H1 (cell line): ENCODE data around the gene SLC12A8. TPM values are rescaled to one million over a fixed set of nuclear protein-coding genes. Genes with fewer than 3 reads are reported as not detected.

Experiments used
- ASH2L ChIP-seq: fragments of 200-600, 300-600 bp; sonication (generic); IDR thresholded peaks from one replicate; pipeline ENCODE4 v1.7.1; 2017; ENCODE audit warnings: low read length
- CEBPB ChIP-seq: IDR thresholded peaks from 2 replicates; pipeline ENCODE4 v1.6.1; 2012; ENCODE audit warnings: low read depth, low read length
- CHD7 ChIP-seq: fragments of 300-600 bp; sonication (generic); IDR thresholded peaks from 2 replicates; pipeline ENCODE4 v1.7.1; 2012; ENCODE audit warnings: low read length, moderate library complexity, mild to moderate bottlenecking, inconsistent platforms; ENCODE audit not compliant: insufficient replicate concordance
- EP300 ChIP-seq, 2 experiments: IDR thresholded peaks; 1 replicate in 1 of 2; 2 replicates in 1 of 2; pipeline ENCODE4 v1.6.1; 2011 to 2012; ENCODE audit warnings: low read depth in 2 of 2, low read length in 2 of 2, mild to moderate bottlenecking in 2 of 2, borderline replicate concordance in 1 of 2, inconsistent platforms in 1 of 2, moderate library complexity in 1 of 2
- KDM4A ChIP-seq: IDR thresholded peaks from one replicate; pipeline ENCODE4 v1.7.1; 2012; ENCODE audit warnings: low read depth, mild to moderate bottlenecking, moderate library complexity, low read length, inconsistent platforms; ENCODE audit not compliant: severe bottlenecking
- PHF8 ChIP-seq: fragments of 200-600 bp; sonication (generic); conservative IDR thresholded peaks from 2 replicates; pipeline ENCODE4 v1.7.1; 2012; ENCODE audit warnings: low read depth, mild to moderate bottlenecking, inconsistent platforms, low read length, moderate library complexity
- RAD21 ChIP-seq, 2 experiments: IDR thresholded peaks in 1 of 2; conservative IDR thresholded peaks in 1 of 2; 2 replicates each; pipeline ENCODE4 v1.6.1; 2011; ENCODE audit warnings: low read depth in 2 of 2, low read length in 2 of 2, improper control_type of control experiment in 1 of 2, inconsistent platforms in 1 of 2, mild to moderate bottlenecking in 1 of 2, moderate library complexity in 1 of 2
- TAF1 ChIP-seq: IDR thresholded peaks from 2 replicates; pipeline ENCODE4 v1.6.1; 2011; ENCODE audit warnings: mild to moderate bottlenecking, low read depth, low read length
- TCF12 ChIP-seq: IDR thresholded peaks from 2 replicates; pipeline ENCODE4 v1.6.1; 2011; ENCODE audit warnings: low read depth, mild to moderate bottlenecking, low read length
- polyA plus RNA-seq, 7 experiments: library from polyadenylated mRNA; depleted of rRNA in 3 of 7; stranded (reverse) in 5 of 7; unstranded in 2 of 7; fragments of >200 nt in 5 of 7; fragments of 200-250 nt in 2 of 7; gene quantifications; 1 replicate in 5 of 7; 2 replicates in 1 of 7; 4 replicates in 1 of 7; pipeline versions ENCODE4 v1.2.1 to v1.2.3, GENCODE V29; 2011 to 2013; ENCODE audit warnings: missing spikeins in 2 of 7, mixed read lengths in 2 of 7
- total RNA-seq: library from RNA; stranded (reverse); fragmentation: NEBNext Ultra II Directional; extraction: Animal tissue kit (Norgen Biotek cat#: 25700); gene quantifications from 2 replicates; pipeline ENCODE4 v1.2.1, GENCODE V29; 2021

Gene SLC12A8
- total and polyA plus RNA-seq, 2 of the 8 experiments (the other 6 are each of a cell fraction or from before 2014, with no cell fraction given), result 13.7 to 14.4 TPM

GRCh38 chr3:125055913-125056745, 156.4 kb downstream of the SLC12A8 start, which contains the start of gene HEG1 (continued):
- TF ChIP-seq CHD7 (no peak), TCF12 (no peak), KDM4A (peak; percentile 4), TAF1 (no peak), CEBPB (no peak), RAD21 (IDR thresholded peaks at IDR 0.05 in 1 of 2, conservative IDR thresholded peaks at IDR 0.05 in 1 of 2; ENCODE audit: low read depth in 2 of 2, low read length in 2 of 2) (no peak), EP300 (IDR thresholded peaks at IDR 0.05; ENCODE audit: borderline replicate concordance in 1 of 2, low read depth in 2 of 2, low read length in 2 of 2) (no peak), ASH2L (peak; percentile 35), PHF8 (peak; percentile 24; the same call in 1 of the 2 replicates)
